NCI-H345 (cell line): Measurements from ENCODE around the gene PLK1.
"Not testable (repeated sequence)": the region's sequence is repeated elsewhere in the genome, so short reads cannot be mapped to it uniquely, and the experiment has no call there.

ENCODE experiments used
- DNase-seq: peaks from one replicate; lab custom pipeline; 2025; lab: John Stamatoyannopoulos, UW

The PLK1 gene

GRCh38 chr16:23710008-23710407 is 31.3 kb downstream of the PLK1 start:
- DNase-seq, result no peak

- DNase-seq, result no peak
These were observed 31.8 kb downstream of the PLK1 start for GRCh38 chr16:23710504-23710903.

GRCh38 chr16:23711785-23712184 is 33.1 kb downstream of the PLK1 start:
- DNase-seq, result no peak

GRCh38 chr16:23712976-23713375 is 34.3 kb downstream of the PLK1 start, which contains the start of gene ERN2:
TSS of gene ERN2 (minus strand) at chr16:23713222. CDS start at chr16:23713187, 35 bp downstream.
- DNase-seq, result no peak

DNA sequence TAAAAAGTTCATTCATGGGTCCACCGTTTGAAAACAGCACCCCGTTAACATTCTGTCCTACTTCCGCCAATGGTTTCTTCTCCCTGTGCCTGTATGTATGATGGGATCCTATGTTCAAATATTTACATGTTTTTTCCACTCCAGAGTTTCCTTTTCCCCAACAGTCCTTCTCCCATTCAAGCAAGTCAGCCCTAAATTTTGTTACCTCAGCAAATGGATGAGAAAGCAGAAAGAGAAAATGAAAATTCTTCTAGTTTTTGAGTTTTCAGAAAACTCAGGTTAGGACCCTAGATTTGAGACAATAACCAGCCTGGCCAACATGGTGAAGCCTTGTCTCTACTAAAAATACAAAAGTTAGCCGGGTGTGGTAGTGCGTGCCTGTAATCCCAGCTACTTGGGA is 37.8 kb downstream of the PLK1 start:
- DNase-seq, result no peak

DNA sequence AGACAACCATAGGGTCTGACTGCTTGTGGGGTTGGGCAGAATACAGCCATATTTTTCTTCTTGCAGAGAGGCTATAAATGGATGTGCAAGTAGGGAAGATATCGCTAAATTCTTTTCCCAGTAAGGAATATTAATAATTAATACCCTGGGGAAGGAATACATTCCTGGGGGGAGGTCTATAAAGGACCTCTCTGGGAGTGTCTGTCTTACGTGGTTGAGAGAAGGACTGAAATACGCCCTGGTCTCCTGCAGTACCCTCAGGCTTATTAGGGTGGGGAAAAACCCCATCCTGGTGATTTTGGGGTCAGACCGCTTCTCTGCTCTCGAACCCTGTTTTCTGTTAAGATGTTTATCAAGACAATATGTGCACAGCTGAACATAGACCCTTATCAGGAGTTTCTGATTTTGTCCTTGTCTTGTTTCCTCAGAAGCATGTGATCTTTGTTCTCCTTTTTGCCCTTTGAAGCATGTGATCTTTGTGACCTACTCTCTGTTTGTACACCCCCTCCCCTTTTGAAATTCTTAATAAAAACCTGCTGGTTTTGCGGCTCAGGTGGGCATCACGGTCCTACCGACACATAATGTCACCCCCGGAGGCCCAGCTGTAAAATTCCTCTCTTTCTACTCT is 44.0 kb downstream of the PLK1 start:
- not testable (repeated sequence) for DNase-seq

GRCh38 chr16:23724096-23724784 is 45.6 kb downstream of the PLK1 start:
- no peak for DNase-seq

DNA sequence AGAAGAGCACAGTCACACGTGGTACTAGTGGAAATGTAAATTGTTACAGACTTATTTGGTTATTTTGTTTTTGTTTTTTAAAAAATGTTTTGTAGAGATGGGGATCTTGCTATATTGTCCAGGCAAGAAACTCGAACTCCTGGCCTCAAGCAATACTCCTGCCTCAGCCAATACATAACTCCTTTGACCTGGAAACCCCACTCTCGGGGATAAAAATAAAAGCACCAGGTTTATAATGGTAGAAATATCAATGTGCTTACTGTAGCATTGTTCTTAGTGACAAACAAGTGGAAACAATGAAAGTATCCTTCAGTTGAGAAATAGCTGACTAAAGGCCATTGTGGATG is 46.1 kb downstream of the PLK1 start:
- DNase-seq, result no peak

DNA sequence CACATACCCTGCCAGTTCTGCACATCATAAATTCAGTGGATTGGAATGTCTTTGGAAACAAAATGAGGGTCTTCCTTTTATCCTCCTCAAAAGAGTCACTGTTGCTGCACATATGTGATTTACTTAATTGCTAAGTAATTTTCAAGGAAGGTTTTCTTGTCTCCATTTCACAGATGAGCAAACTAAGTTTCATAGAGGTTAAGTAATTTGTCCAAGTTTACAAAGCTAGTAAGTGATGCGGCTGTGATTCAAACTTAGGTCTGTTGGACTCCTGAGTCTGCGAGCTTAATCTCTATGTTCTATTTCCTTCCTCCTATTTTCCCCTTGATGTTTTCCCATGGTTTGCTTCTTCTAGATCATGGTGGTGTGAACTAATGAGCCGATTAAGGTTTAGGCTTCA is 48.0 kb downstream of the PLK1 start:
- no peak for DNase-seq

GRCh38 chr16:23728112-23728477 is 49.4 kb downstream of the PLK1 start:
- DNase-seq, result no peak

GRCh38 chr16:23729503-23730424 is 51.1 kb downstream of the PLK1 start:
- DNase-seq, result no peak

DNA sequence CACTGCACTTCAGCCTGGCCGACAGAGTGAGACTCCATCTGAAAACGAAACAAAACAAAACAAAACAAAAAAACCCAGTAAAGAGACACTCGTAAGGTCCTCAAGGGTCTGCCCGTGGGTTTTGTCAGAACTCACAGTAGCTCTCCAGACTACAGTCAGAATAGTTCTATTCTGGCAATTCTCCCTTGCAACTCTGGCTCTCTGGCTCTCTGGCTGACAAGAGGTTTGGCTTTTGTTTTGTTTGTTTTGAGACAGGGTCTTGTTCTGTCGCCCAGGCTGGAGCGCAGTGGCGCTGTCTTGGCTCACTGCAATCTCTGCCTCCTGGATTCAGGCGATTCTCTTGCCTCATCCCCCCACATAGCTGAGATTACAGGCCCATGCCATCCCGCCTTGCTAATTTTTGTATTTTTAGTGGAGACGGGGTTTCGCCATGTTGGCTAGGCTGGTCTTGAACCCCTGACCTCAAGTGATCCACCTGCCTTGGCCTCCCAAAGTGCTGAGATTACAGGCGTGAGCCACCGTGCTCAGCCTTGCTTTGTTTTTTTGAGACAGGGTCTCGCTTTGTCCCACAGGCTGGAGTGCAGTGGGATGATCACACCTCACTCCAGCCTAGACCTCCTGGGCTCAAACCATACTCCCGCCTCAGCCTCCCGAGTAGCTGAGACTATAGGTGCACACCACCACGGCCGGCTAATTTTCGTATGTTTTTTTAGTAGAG is 55.6 kb downstream of the PLK1 start:
- DNase-seq, result no peak

- not testable (repeated sequence) for DNase-seq
These were observed 58.8 kb downstream of the PLK1 start for GRCh38 chr16:23737423-23738028.

DNA sequence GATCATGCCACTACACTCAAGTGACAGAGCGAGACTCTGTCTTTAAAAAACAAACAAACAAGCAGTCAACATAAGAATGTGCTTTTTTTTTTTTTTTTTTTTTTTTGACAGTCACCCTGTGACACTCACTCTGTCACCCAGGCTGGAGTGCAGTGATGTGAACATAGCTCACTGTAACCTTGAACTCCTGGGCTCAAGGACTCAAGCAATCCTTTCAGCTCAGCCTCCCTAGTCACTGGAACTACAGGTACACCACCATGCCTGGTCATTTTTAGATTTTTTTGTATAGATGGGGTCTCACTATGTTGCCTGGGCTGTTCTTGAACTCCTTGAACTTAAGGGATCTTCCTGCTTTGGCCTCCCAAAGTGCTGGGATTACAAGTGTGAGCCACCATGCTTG is 60.8 kb downstream of the PLK1 start:
- no peak for DNase-seq
